H9 (cell line): ENCODE measurements around the gene FTO. TPM values are rescaled to one million over a fixed set of nuclear protein-coding genes. Genes with fewer than 3 reads are reported as not detected.
A peak's percentile ranks its signal among the peaks of the same experiment; 100 is the strongest.

Source experiments
- DNase-seq: peaks from one replicate; pipeline ENCODE4 v3.0.0-alpha.2; 2017
- H2AFZ ChIP-seq: one replicate; pipeline ENCODE4 v1.6.1; 2013; ENCODE audit warnings: mild to moderate bottlenecking, low read length, control low read depth, moderate library complexity
- H2AK5ac ChIP-seq: 2 replicates; pipeline ENCODE4 v1.6.1; 2013; ENCODE audit warnings: low read length, control low read depth, mixed read lengths; ENCODE audit not compliant: insufficient read length
- H2BK120ac ChIP-seq: one replicate; pipeline ENCODE4 v1.6.1; 2013; ENCODE audit warnings: low read depth, mild to moderate bottlenecking, low read length, control low read depth, inconsistent platforms; ENCODE audit not compliant: poor library complexity, severe bottlenecking
- H2BK12ac ChIP-seq: 2 replicates; pipeline ENCODE4 v1.6.1; 2013; ENCODE audit warnings: low read length, control low read depth, mixed read lengths, low read depth; ENCODE audit not compliant: insufficient read length
- H2BK15ac ChIP-seq: 2 replicates; pipeline ENCODE4 v1.6.1; 2013; ENCODE audit warnings: low read depth, low read length, control low read depth
- H2BK20ac ChIP-seq: one replicate; pipeline ENCODE4 v1.6.1; 2013; ENCODE audit warnings: low read depth, mild to moderate bottlenecking, low read length, control low read depth, inconsistent platforms; ENCODE audit not compliant: poor library complexity, severe bottlenecking
- H2BK5ac ChIP-seq: 2 replicates; pipeline ENCODE4 v1.6.1; 2013; ENCODE audit warnings: low read length, control low read depth, mixed read lengths; ENCODE audit not compliant: insufficient read length
- H3K14ac ChIP-seq: 2 replicates; pipeline ENCODE4 v1.6.1; 2013; ENCODE audit warnings: low read length, control low read depth; ENCODE audit not compliant: insufficient read depth
- H3K18ac ChIP-seq: 2 replicates; pipeline ENCODE4 v1.6.1; 2013; ENCODE audit warnings: low read depth, mild to moderate bottlenecking, mixed read lengths, low read length, control low read depth; ENCODE audit not compliant: insufficient read length
- H3K23ac ChIP-seq: 2 replicates; pipeline ENCODE4 v1.6.1; 2013; ENCODE audit warnings: low read length, control low read depth, mixed read lengths, low read depth; ENCODE audit not compliant: insufficient read length
- H3K23me2 ChIP-seq: 2 replicates; pipeline ENCODE4 v1.6.1; 2013; ENCODE audit warnings: low read depth, mild to moderate bottlenecking, mixed read lengths, low read length, control low read depth; ENCODE audit not compliant: insufficient read length, poor library complexity, severe bottlenecking
- H3K27ac ChIP-seq: 2 replicates; pipeline ENCODE4 v1.5.1; 2013; ENCODE audit warnings: low read length, control low read depth, mixed read lengths, low read depth; ENCODE audit not compliant: insufficient read length
- H3K27me3 ChIP-seq: 2 replicates; pipeline ENCODE4 v1.6.1; 2013; ENCODE audit warnings: low read length, control low read depth, inconsistent platforms; ENCODE audit not compliant: insufficient read depth
- H3K4ac ChIP-seq: 2 replicates; pipeline ENCODE4 v1.6.1; 2013; ENCODE audit warnings: low read depth, mild to moderate bottlenecking, control low read depth, inconsistent platforms, low read length, moderate library complexity
- H3K4me1 ChIP-seq: 2 replicates; pipeline ENCODE4 v1.6.1; 2013; ENCODE audit warnings: low read length, control low read depth, inconsistent platforms; ENCODE audit not compliant: insufficient read depth
- H3K4me2 ChIP-seq: 2 replicates; pipeline ENCODE4 v1.6.1; 2013; ENCODE audit warnings: low read length, control low read depth, mixed read lengths; ENCODE audit not compliant: insufficient read length, insufficient read depth
- H3K56ac ChIP-seq: 2 replicates; pipeline ENCODE4 v1.6.1; 2013; ENCODE audit warnings: low read depth, mild to moderate bottlenecking, mixed read lengths, low read length, control low read depth; ENCODE audit not compliant: insufficient read length
- H3K79me1 ChIP-seq: 2 replicates; pipeline ENCODE4 v1.6.1; 2013; ENCODE audit warnings: low read depth, mild to moderate bottlenecking, moderate library complexity, low read length, control low read depth, inconsistent platforms; ENCODE audit not compliant: insufficient read depth, poor library complexity, severe bottlenecking
- H3K79me2 ChIP-seq: 2 replicates; pipeline ENCODE4 v1.6.1; 2013; ENCODE audit warnings: low read length, control low read depth, inconsistent platforms; ENCODE audit not compliant: insufficient read depth
- H3K9ac ChIP-seq: 2 replicates; pipeline ENCODE4 v1.6.1; 2013; ENCODE audit warnings: low read length, control low read depth, mixed read lengths; ENCODE audit not compliant: insufficient read length; ENCODE audit errors: extremely low read depth
- H3K9me3 ChIP-seq: one replicate; pipeline ENCODE4 v1.6.1; 2013; ENCODE audit warnings: low read depth, low read length, inconsistent platforms; ENCODE audit not compliant: control insufficient read depth
- H3T11ph ChIP-seq: one replicate; pipeline ENCODE4 v1.6.1; 2013; ENCODE audit warnings: mild to moderate bottlenecking, low read length, control low read depth, inconsistent platforms
- H4K20me1 ChIP-seq: one replicate; pipeline ENCODE4 v1.6.1; 2013; ENCODE audit not compliant: control insufficient read depth, insufficient read length, insufficient read depth
- H4K5ac ChIP-seq: 2 replicates; pipeline ENCODE4 v1.6.1; 2013; ENCODE audit warnings: low read depth, mild to moderate bottlenecking, mixed read lengths, low read length, control low read depth; ENCODE audit not compliant: insufficient read length
- H4K8ac ChIP-seq: replicated peaks from 2 replicates; pipeline ENCODE4 v1.6.1; 2013; ENCODE audit warnings: low read length, control low read depth, mixed read lengths, low read depth; ENCODE audit not compliant: insufficient read length
- H4K91ac ChIP-seq: 2 replicates; pipeline ENCODE4 v1.6.1; 2013; ENCODE audit warnings: low read depth, mild to moderate bottlenecking, moderate library complexity, mixed read lengths, low read length, control low read depth; ENCODE audit not compliant: insufficient read length
- H3K27ac Mint-ChIP-seq, 3 experiments: 2 replicates in 2 of 3; 3 replicates in 1 of 3; pipeline ENCODE4 v1.8.0; 2020 to 2021; ENCODE audit warnings: mixed read lengths in 3 of 3, mild to moderate bottlenecking in 1 of 3, moderate library complexity in 1 of 3
- H3K27me3 Mint-ChIP-seq: 2 replicates; pipeline ENCODE4 v1.8.0; 2021; ENCODE audit warnings: low read depth, mild to moderate bottlenecking, moderate library complexity, mixed read lengths
- H3K36me3 Mint-ChIP-seq, 3 experiments: 2 replicates in 2 of 3; 3 replicates in 1 of 3; pipeline ENCODE4 v1.8.0; 2020 to 2021; ENCODE audit warnings: low read depth in 3 of 3, mixed read lengths in 3 of 3; ENCODE audit not compliant: insufficient read depth in 1 of 3
- H3K4me1 Mint-ChIP-seq, 2 experiments: 2 replicates each; pipeline ENCODE4 v1.8.0; 2020; ENCODE audit warnings: mixed read lengths in 2 of 2
- H3K4me3 Mint-ChIP-seq, 2 experiments: 2 replicates in 1 of 2; 3 replicates in 1 of 2; pipeline ENCODE4 v1.8.0; 2020 to 2021; ENCODE audit warnings: mild to moderate bottlenecking in 2 of 2, mixed read lengths in 2 of 2, moderate library complexity in 1 of 2
- H3K9me3 Mint-ChIP-seq, 2 experiments: 2 replicates in 1 of 2; 3 replicates in 1 of 2; pipeline ENCODE4 v1.8.0; 2020; ENCODE audit warnings: mild to moderate bottlenecking in 2 of 2, mixed read lengths in 2 of 2, moderate library complexity in 1 of 2
- CTCF ChIP-seq: fragments of 200-600 bp; sonication (generic); conservative IDR thresholded peaks from 3 replicates; pipeline ENCODE4 v1.8.0; 2021; ENCODE audit warnings: antibody characterized with exemption, mild to moderate bottlenecking
- WGBS: extraction: QIAGEN DNeasy Blood & Tissue Kit; methylation state at CpG from one replicate; pipeline ENCODE4 v1.1.7; 2013; ENCODE audit warnings: missing lambda C conversion rate, low lambda C conversion rate, mixed read lengths; ENCODE audit not compliant: insufficient read length; ENCODE audit errors: extremely low coverage; 5-methylcytosine and 5-hydroxymethylcytosine counted together
- total RNA-seq: library from RNA; stranded (reverse); gene quantifications from 2 replicates; pipeline ENCODE4 v1.2.1, GENCODE V29; 2021

The FTO gene
- total RNA-seq, 1 experiment from 2014 or later, result 67.9 TPM

- peaks cover 0 to under 1% (median 0%) of the 10 kb centered on the region in 3 experiments; a peak in 1 of 7 replicates for H3K36me3 Mint-ChIP-seq
- WGBS, result no CpG with 5 or more reads among the region's 8 CpGs
- H4K91ac ChIP-seq, result no peak overlapping the region
- H3K4ac ChIP-seq, result no peak overlapping the region
- no peak overlapping the region for H3K14ac ChIP-seq
- H2AFZ ChIP-seq, result no peak overlapping the region
- H3K27ac ChIP-seq, result peak overlapping the region; percentile 87
- no peaks in the 10 kb centered on the region for H4K20me1 ChIP-seq
- H3K9me3 Mint-ChIP-seq, result peaks cover under 1 to 1% of the 10 kb centered on the region in 2 experiments; a peak in 2 of 5 replicates
- no peak overlapping the region for H2BK120ac ChIP-seq
- H2AK5ac ChIP-seq, result no peak overlapping the region
- peaks cover 40 to 44% of the 10 kb centered on the region in 2 experiments for H3K4me1 Mint-ChIP-seq
- H3K56ac ChIP-seq, result no peak overlapping the region
- H3K9ac ChIP-seq, result no peak overlapping the region
- no peak overlapping the region for H2BK20ac ChIP-seq
- H3K18ac ChIP-seq, result peak overlapping the region; percentile 1
- H2BK12ac ChIP-seq, result no peak overlapping the region
- H3K4me1 ChIP-seq, result peaks cover 33% of the 10 kb centered on the region; the same call in 1 of the 2 replicates
- H3K4me3 Mint-ChIP-seq, result peak overlapping the region; percentile 18 to 53; a peak in 4 of 5 replicates
- no peak overlapping the region for H4K5ac ChIP-seq
- H2BK15ac ChIP-seq, result no peak overlapping the region
- no peaks in the 10 kb centered on the region for H3K27me3 ChIP-seq
- peak; percentile 80 for DNase-seq
- no peak overlapping the region for H2BK5ac ChIP-seq
- no peaks in the 10 kb centered on the region for H3K27me3 Mint-ChIP-seq
- H3K23me2 ChIP-seq, result no peaks in the 10 kb centered on the region
- H3K79me1 ChIP-seq, result no peaks in the 10 kb centered on the region
- peak overlapping the region; percentile 96 to 97 (median 97) for H3K27ac Mint-ChIP-seq
- no peaks in the 10 kb centered on the region for H3K9me3 ChIP-seq
- no peaks in the 10 kb centered on the region for H3K79me2 ChIP-seq
- no peak overlapping the region for H3K23ac ChIP-seq
- H3T11ph ChIP-seq, result no peak overlapping the region
- no peak for TF ChIP-seq CTCF
- H3K4me2 ChIP-seq, result peak overlapping the region; percentile 32
- no peak overlapping the region for H4K8ac ChIP-seq
These were observed 345.9 kb downstream of the FTO start for GRCh38 chr16:54049591-54050458.
